ENCODE results near the gene SLC35G6.

DNA sequence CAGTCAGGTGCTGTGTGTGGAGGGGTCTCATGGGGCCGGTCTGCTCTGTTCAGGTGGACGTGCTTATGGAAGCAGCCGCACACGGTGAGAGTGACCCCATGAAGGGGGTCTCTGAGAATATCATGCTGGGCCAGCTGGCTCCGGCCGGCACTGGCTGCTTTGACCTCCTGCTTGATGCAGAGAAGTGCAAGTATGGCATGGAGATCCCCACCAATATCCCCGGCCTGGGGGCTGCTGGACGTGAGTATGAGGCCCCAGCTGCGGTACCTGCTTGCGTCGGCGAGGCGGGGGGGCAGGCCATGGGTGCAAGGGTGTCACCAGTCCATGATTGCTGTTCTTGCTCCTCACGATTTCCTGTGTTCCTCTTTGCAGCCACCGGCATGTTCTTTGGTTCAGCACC is 30.9 kb downstream of the SLC35G6 start:
- TF ChIP-seq CTCF (IDR thresholded peaks at IDR 0.05) (no peak), POLR2A (IDR thresholded peaks at IDR 0.05) (no peak)

Measured in prostate gland (tissue), 2 donors.